Measurements from ENCODE around the gene SLC2A4RG. TPM values are rescaled to one million over a fixed set of nuclear protein-coding genes. Genes with fewer than 3 reads are reported as not detected.
A peak's percentile ranks its signal among the peaks of the same experiment; 100 is the strongest.

Gene SLC2A4RG
- total and polyA plus RNA-seq, 2 of the 13 experiments (the other 11 are each of a cell fraction or from before 2014, with no cell fraction given): 91.4 to 95.9 TPM

DNA sequence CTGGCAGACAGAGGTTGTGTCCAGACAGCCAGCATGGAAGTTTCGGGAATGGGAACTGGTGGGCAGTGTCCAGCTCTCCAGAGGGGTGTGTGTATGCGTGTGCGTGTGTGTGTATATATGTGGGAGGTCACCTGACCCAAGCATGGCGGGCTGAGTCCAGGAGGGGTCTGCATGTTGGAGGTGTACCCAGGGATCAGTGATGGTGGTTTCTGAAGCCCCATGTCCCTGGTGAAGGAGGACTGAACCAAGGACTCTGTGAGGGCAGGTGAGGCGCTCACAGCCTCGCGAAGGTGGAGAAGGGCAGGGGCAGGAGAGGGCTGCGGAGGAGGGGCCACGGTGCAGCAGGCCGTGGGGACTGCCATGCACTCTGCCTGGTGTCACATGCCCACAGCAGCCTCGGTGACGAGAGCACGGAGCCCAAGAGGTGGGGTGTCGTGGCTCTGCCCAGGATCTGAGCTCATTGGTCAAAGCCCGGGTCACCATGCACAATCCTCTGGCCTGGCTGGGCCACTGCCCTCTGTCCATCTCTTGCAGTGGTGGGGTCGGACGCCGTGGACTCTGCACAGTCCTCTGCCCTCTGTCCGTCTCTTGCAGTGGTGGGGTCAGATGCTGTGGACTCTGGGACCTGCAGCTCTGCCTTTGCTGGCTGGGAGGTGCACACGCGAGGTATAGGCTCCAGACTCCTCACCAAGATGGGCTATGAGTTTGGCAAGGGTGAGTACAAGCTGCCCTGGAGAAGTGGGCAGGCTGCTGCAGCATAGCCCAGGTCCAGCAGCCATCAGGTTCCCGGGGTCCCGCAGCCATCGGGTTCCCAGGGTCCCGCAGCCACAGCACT, 5.2 kb upstream of the SLC2A4RG start (continued):
- TF ChIP-seq, protein P1, sequence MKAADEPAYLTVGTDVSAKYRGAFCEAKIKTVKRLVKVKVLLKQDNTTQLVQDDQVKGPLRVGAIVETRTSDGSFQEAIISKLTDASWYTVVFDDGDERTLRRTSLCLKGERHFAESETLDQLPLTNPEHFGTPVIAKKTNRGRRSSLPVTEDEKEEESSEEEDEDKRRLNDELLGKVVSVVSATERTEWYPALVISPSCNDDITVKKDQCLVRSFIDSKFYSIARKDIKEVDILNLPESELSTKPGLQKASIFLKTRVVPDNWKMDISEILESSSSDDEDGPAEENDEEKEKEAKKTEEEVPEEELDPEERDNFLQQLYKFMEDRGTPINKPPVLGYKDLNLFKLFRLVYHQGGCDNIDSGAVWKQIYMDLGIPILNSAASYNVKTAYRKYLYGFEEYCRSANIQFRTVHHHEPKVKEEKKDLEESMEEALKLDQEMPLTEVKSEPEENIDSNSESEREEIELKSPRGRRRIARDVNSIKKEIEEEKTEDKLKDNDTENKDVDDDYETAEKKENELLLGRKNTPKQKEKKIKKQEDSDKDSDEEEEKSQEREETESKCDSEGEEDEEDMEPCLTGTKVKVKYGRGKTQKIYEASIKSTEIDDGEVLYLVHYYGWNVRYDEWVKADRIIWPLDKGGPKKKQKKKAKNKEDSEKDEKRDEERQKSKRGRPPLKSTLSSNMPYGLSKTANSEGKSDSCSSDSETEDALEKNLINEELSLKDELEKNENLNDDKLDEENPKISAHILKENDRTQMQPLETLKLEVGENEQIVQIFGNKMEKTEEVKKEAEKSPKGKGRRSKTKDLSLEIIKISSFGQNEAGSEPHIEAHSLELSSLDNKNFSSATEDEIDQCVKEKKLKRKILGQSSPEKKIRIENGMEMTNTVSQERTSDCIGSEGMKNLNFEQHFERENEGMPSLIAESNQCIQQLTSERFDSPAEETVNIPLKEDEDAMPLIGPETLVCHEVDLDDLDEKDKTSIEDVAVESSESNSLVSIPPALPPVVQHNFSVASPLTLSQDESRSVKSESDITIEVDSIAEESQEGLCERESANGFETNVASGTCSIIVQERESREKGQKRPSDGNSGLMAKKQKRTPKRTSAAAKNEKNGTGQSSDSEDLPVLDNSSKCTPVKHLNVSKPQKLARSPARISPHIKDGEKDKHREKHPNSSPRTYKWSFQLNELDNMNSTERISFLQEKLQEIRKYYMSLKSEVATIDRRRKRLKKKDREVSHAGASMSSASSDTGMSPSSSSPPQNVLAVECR (CRISPR knock-in tag; IDR thresholded peaks at IDR 0.05; ENCODE audit: borderline replicate concordance): peak; percentile 73; the same call in 1 of the 2 replicates
- TF ChIP-seq MYC (CRISPR knock-in tag; IDR thresholded peaks at IDR 0.05; ENCODE audit: borderline replicate concordance) (no peak; the same call in 1 of the 2 replicates), SATB2 (CRISPR knock-in tag; IDR thresholded peaks at IDR 0.05) (no peak), MAZ (IDR thresholded peaks at IDR 0.05; ENCODE audit: borderline replicate concordance, low read depth, low read length) (no peak), MAZ (CRISPR knock-in tag; IDR thresholded peaks at IDR 0.05; ENCODE audit: low read depth) (peak; percentile 51; the same call in 1 of the 2 replicates), NR3C1 (CRISPR knock-in tag; IDR thresholded peaks at IDR 0.05) (no peak), RNF2 (conservative IDR thresholded peaks at IDR 0.05; ENCODE audit: low read depth) (no peak), GLI4 (CRISPR knock-in tag; IDR thresholded peaks at IDR 0.05; ENCODE audit: borderline replicate concordance) (0 out of 2 replicates have a peak, but pooled peaks have one; percentile 32), NR2F6 (IDR thresholded peaks at IDR 0.05) (peak; percentile 81), NR2F6 (CRISPR knock-in tag; IDR thresholded peaks at IDR 0.05) (peak; percentile 50; the same call in 1 of the 2 replicates), SPEN (CRISPR knock-in tag; IDR thresholded peaks at IDR 0.05; ENCODE audit: low read depth) (peak; percentile 72), CHCHD3 (CRISPR knock-in tag; IDR thresholded peaks at IDR 0.05) (no peak), DMAP1 (CRISPR knock-in tag; IDR thresholded peaks at IDR 0.05) (no peak), ZNF446 (CRISPR knock-in tag; IDR thresholded peaks at IDR 0.05) (no peak), ZNF232 (CRISPR knock-in tag; IDR thresholded peaks at IDR 0.05; ENCODE audit: borderline replicate concordance) (no peak), RXRB (CRISPR knock-in tag; IDR thresholded peaks at IDR 0.05; ENCODE audit: borderline replicate concordance) (no peak), KDM3A (CRISPR knock-in tag; IDR thresholded peaks at IDR 0.05; ENCODE audit: low read depth) (no peak), ZNF343 (CRISPR knock-in tag; IDR thresholded peaks at IDR 0.05) (no peak), SRY (CRISPR knock-in tag; IDR thresholded peaks at IDR 0.05) (no peak), ZMAT3 (CRISPR knock-in tag; conservative IDR thresholded peaks at IDR 0.05) (no peak)
- TF ChIP-seq, protein P2, sequence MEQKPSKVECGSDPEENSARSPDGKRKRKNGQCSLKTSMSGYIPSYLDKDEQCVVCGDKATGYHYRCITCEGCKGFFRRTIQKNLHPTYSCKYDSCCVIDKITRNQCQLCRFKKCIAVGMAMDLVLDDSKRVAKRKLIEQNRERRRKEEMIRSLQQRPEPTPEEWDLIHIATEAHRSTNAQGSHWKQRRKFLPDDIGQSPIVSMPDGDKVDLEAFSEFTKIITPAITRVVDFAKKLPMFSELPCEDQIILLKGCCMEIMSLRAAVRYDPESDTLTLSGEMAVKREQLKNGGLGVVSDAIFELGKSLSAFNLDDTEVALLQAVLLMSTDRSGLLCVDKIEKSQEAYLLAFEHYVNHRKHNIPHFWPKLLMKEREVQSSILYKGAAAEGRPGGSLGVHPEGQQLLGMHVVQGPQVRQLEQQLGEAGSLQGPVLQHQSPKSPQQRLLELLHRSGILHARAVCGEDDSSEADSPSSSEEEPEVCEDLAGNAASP (CRISPR knock-in tag; IDR thresholded peaks at IDR 0.05; ENCODE audit: borderline replicate concordance): no peak
- TF ChIP-seq, protein P3, sequence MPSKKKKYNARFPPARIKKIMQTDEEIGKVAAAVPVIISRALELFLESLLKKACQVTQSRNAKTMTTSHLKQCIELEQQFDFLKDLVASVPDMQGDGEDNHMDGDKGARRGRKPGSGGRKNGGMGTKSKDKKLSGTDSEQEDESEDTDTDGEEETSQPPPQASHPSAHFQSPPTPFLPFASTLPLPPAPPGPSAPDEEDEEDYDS (CRISPR knock-in tag; IDR thresholded peaks at IDR 0.05): no peak
- TF ChIP-seq, protein P4, sequence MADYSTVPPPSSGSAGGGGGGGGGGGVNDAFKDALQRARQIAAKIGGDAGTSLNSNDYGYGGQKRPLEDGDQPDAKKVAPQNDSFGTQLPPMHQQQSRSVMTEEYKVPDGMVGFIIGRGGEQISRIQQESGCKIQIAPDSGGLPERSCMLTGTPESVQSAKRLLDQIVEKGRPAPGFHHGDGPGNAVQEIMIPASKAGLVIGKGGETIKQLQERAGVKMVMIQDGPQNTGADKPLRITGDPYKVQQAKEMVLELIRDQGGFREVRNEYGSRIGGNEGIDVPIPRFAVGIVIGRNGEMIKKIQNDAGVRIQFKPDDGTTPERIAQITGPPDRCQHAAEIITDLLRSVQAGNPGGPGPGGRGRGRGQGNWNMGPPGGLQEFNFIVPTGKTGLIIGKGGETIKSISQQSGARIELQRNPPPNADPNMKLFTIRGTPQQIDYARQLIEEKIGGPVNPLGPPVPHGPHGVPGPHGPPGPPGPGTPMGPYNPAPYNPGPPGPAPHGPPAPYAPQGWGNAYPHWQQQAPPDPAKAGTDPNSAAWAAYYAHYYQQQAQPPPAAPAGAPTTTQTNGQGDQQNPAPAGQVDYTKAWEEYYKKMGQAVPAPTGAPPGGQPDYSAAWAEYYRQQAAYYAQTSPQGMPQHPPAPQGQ (CRISPR knock-in tag; IDR thresholded peaks at IDR 0.05; ENCODE audit: borderline replicate concordance): 0 out of 2 replicates have a peak, but pooled peaks have one; percentile 35

Measured in HepG2 (cell line).